ENCODE data around the gene FAM50A.
"Not testable (repeated sequence)": the region's sequence is repeated elsewhere in the genome, so short reads cannot be mapped to it uniquely, and the experiment has no call there.

FAM50A gene

GRCh38 chrX:154481911-154482601 is 38.1 kb downstream of the FAM50A start:
- in situ Hi-C loops (cut with MboI; ENCODE audit: low sequenced_read_pairs): no loop called here

GRCh38 chrX:154482786-154483185 is 38.8 kb downstream of the FAM50A start:
- in situ Hi-C loops (cut with MboI; ENCODE audit: low sequenced_read_pairs): no loop called here

GRCh38 chrX:154483325-154483724 is 39.4 kb downstream of the FAM50A start:
- in situ Hi-C loops (cut with MboI; ENCODE audit: low sequenced_read_pairs): no loop called here

- in situ Hi-C loops (cut with MboI; ENCODE audit: low sequenced_read_pairs): no loop called here
These were observed 40.6 kb downstream of the FAM50A start for GRCh38 chrX:154484255-154485149.

GRCh38 chrX:154485150-154486051 is 41.5 kb downstream of the FAM50A start:
- in situ Hi-C loops (cut with MboI; ENCODE audit: low sequenced_read_pairs): no loop called here

GRCh38 chrX:154486052-154486395 is 42.1 kb downstream of the FAM50A start:
- in situ Hi-C loops (cut with MboI; ENCODE audit: low sequenced_read_pairs): no loop called here

- in situ Hi-C loops (cut with MboI; ENCODE audit: low sequenced_read_pairs): no loop called here
These were observed 42.7 kb downstream of the FAM50A start, which contains the start of gene UBL4A for GRCh38 chrX:154486396-154487207. TSS of gene UBL4A (minus strand) at chrX:154486615. CDS start at chrX:154486584, 31 bp downstream.

GRCh38 chrX:154487518-154488290 is 43.8 kb downstream of the FAM50A start:
- in situ Hi-C loops (cut with MboI; ENCODE audit: low sequenced_read_pairs): no loop called here

- in situ Hi-C loops (cut with MboI; ENCODE audit: low sequenced_read_pairs): no loop called here
These were observed 44.6 kb downstream of the FAM50A start for GRCh38 chrX:154488336-154489075.

- in situ Hi-C loops (cut with MboI; ENCODE audit: low sequenced_read_pairs): no loop called here
These were observed 45.2 kb downstream of the FAM50A start for GRCh38 chrX:154489182-154489581.

GRCh38 chrX:154490021-154490413 is 46.1 kb downstream of the FAM50A start:
- in situ Hi-C loops (cut with MboI; ENCODE audit: low sequenced_read_pairs): no loop called here

- in situ Hi-C loops (cut with MboI; ENCODE audit: low sequenced_read_pairs): no loop called here
These were observed 46.6 kb downstream of the FAM50A start, which contains the start of gene SLC10A3 for GRCh38 chrX:154490414-154491083. TSS of gene SLC10A3 (minus strand) at chrX:154490629. CDS start at chrX:154488940, 1,689 bp downstream.

- in situ Hi-C loops (cut with MboI; ENCODE audit: low sequenced_read_pairs): no loop called here
These were observed 50.8 kb downstream of the FAM50A start for GRCh38 chrX:154494715-154495114.

- in situ Hi-C loops (cut with MboI; ENCODE audit: low sequenced_read_pairs): no loop called here
These were observed 51.6 kb downstream of the FAM50A start for GRCh38 chrX:154495472-154495922.

GRCh38 chrX:154496591-154497137 is 52.7 kb downstream of the FAM50A start:
- in situ Hi-C loops (cut with MboI; ENCODE audit: low sequenced_read_pairs): not testable (repeated sequence)

Measured in HL-60/S4 (cell line).